Spinal cord (tissue), 10 donors: Measurements from ENCODE around the gene KLHL17. TPM values are rescaled to one million over a fixed set of nuclear protein-coding genes. Genes with fewer than 3 reads are reported as not detected.
"Not testable (repeated sequence)": the region's sequence is repeated elsewhere in the genome, so short reads cannot be mapped to it uniquely, and the experiment has no call there.

Experiments used
- DNase-seq, 6 donors: peaks; one replicate each; pipeline versions ENCODE4 v3.0.0 to v3.0.0-alpha.2; 2013 to 2015; ENCODE audit warnings: low spot score in 6 of 6, low read depth in 4 of 6
- H3K27ac ChIP-seq: one replicate; pipeline ENCODE4 v1.5.1; 2013; ENCODE audit warnings: low read depth, low read length, control low read depth
- H3K27me3 ChIP-seq: one replicate; pipeline ENCODE4 v1.6.1; 2013; ENCODE audit warnings: low read length; ENCODE audit not compliant: control insufficient read depth, insufficient read depth
- H3K36me3 ChIP-seq: one replicate; pipeline ENCODE4 v1.6.1; 2013; ENCODE audit warnings: low read length; ENCODE audit not compliant: control insufficient read depth, insufficient read depth
- H3K4me1 ChIP-seq: one replicate; pipeline ENCODE4 v1.6.1; 2013; ENCODE audit warnings: low read length; ENCODE audit not compliant: control insufficient read depth, insufficient read depth
- H3K4me3 ChIP-seq: one replicate; pipeline ENCODE4 v1.5.1; 2013; ENCODE audit warnings: low read depth, low read length, control low read depth
- H3K9me3 ChIP-seq: one replicate; pipeline ENCODE4 v1.6.1; 2013; ENCODE audit warnings: low read length; ENCODE audit not compliant: control insufficient read depth, insufficient read depth
- WGBS: methylation state at CpG from one replicate; pipeline ENCODE4 v1.1.5; 2013; ENCODE audit warnings: missing lambda C conversion rate; ENCODE audit not compliant: insufficient coverage; 5-methylcytosine and 5-hydroxymethylcytosine counted together
- polyA plus RNA-seq, 2 donors: library from polyadenylated mRNA; unstranded; fragments of 120-200 nt; gene quantifications; one replicate each; pipeline ENCODE4 v1.2.1, GENCODE V29; 2013; ENCODE audit not compliant: insufficient read length in 2 of 2
- total RNA-seq, 2 donors: library from RNA; depleted of rRNA in 1 of 2; stranded (reverse); fragments of 120-200 nt in 1 of 2; fragments of >200 nt in 1 of 2; gene quantifications; one replicate each; pipeline versions ENCODE4 v1.2.3 to v1.2.4, GENCODE V29; 2013 to 2014
- donor health status: healthy.

KLHL17 gene
- total and polyA plus RNA-seq, 4 donors: 5.4 to 27.4 (median 17.6) TPM

GRCh38 chr1:973459-974292, 13.3 kb downstream of the KLHL17 start:
- Histone ChIP-seq H3K27me3 (peaks cover 40% of the 10 kb centered on the region), H3K36me3 (peaks cover 2% of the 10 kb centered on the region), H3K4me3 (no peak overlapping the region), H3K27ac (no peak overlapping the region), H3K4me1 (peaks cover 4% of the 10 kb centered on the region), H3K9me3 (no peaks in the 10 kb centered on the region)
- no peak for DNase-seq
- 78% methylated on average over 22 of the region's 28 CpGs for WGBS

GRCh38 chr1:974293-974640, 13.9 kb downstream of the KLHL17 start:
- H3K27ac ChIP-seq: no peak overlapping the region
- no peaks in the 10 kb centered on the region for H3K9me3 ChIP-seq
- H3K36me3 ChIP-seq: peaks cover 2% of the 10 kb centered on the region
- H3K4me1 ChIP-seq: peaks cover 4% of the 10 kb centered on the region
- no peak overlapping the region for H3K4me3 ChIP-seq
- 83% methylated on average over 2 of the region's 11 CpGs for WGBS
- peaks cover 37% of the 10 kb centered on the region for H3K27me3 ChIP-seq
- DNase-seq: no peak

GRCh38 chr1:974687-975328, 14.4 kb downstream of the KLHL17 start:
- no peak for DNase-seq
- H3K27ac ChIP-seq: no peak overlapping the region
- peaks cover 2% of the 10 kb centered on the region for H3K36me3 ChIP-seq
- H3K4me1 ChIP-seq: peaks cover 4% of the 10 kb centered on the region
- peaks cover 33% of the 10 kb centered on the region for H3K27me3 ChIP-seq
- no peaks in the 10 kb centered on the region for H3K9me3 ChIP-seq
- no peak overlapping the region for H3K4me3 ChIP-seq
- 56% methylated on average over 17 of the region's 17 CpGs for WGBS

GRCh38 chr1:975365-975764, 15.0 kb downstream of the KLHL17 start:
- H3K4me3 ChIP-seq: no peak overlapping the region
- no peak for DNase-seq
- H3K9me3 ChIP-seq: no peaks in the 10 kb centered on the region
- H3K4me1 ChIP-seq: peaks cover 4% of the 10 kb centered on the region
- peaks cover 2% of the 10 kb centered on the region for H3K36me3 ChIP-seq
- H3K27me3 ChIP-seq: peaks cover 28% of the 10 kb centered on the region
- H3K27ac ChIP-seq: no peak overlapping the region
- 49% methylated on average over 5 of the region's 9 CpGs for WGBS

GRCh38 chr1:975896-976683, 15.7 kb downstream of the KLHL17 start:
- peaks cover 20% of the 10 kb centered on the region for H3K27me3 ChIP-seq
- H3K4me3 ChIP-seq: no peak overlapping the region
- H3K36me3 ChIP-seq: peaks cover 2% of the 10 kb centered on the region
- peak in 2 of 6 donors; percentile 57 to 69 for DNase-seq
- no peak overlapping the region for H3K27ac ChIP-seq
- WGBS: 13% methylated on average over 36 of the region's 40 CpGs
- peaks cover 4% of the 10 kb centered on the region for H3K4me1 ChIP-seq
- H3K9me3 ChIP-seq: no peaks in the 10 kb centered on the region

- not testable (repeated sequence) for H3K4me3 ChIP-seq, DNase-seq, H3K27ac ChIP-seq, H3K36me3 ChIP-seq, H3K9me3 ChIP-seq, H3K4me1 ChIP-seq
- H3K27me3 ChIP-seq: peaks cover 13% of the 10 kb centered on the region
- WGBS: no CpG with 5 or more reads among the region's 39 CpGs
Measured at GRCh38 chr1:976791-977190, 16.4 kb downstream of the KLHL17 start.

GRCh38 chr1:978069-978834, 17.9 kb downstream of the KLHL17 start:
- WGBS: 91% methylated on average over 40 of the region's 44 CpGs
- Histone ChIP-seq H3K27ac (no peak overlapping the region), H3K27me3 (peaks cover 12% of the 10 kb centered on the region), H3K4me3 (no peak overlapping the region), H3K9me3 (no peaks in the 10 kb centered on the region), H3K36me3 (peaks cover 2% of the 10 kb centered on the region), H3K4me1 (peaks cover 4% of the 10 kb centered on the region)
- no peak for DNase-seq

GRCh38 chr1:978835-979743, 18.7 kb downstream of the KLHL17 start:
- Histone ChIP-seq H3K27me3 (peaks cover 15% of the 10 kb centered on the region), H3K4me1 (peaks cover 8% of the 10 kb centered on the region), H3K27ac (no peak overlapping the region), H3K36me3 (peaks cover 2% of the 10 kb centered on the region), H3K4me3 (no peak overlapping the region), H3K9me3 (no peaks in the 10 kb centered on the region)
- DNase-seq: no peak
- 89% methylated on average over 59 of the region's 60 CpGs for WGBS
